ENCODE measurements around the gene USP21.

- TF ChIP-seq PTBP1 (IDR thresholded peaks at IDR 0.05; ENCODE audit: low read depth, low read length) = no peak
- TF ChIP-seq ZKSCAN1 (IDR thresholded peaks at IDR 0.05; ENCODE audit: low read depth, low read length) = no peak
- no peak for TF ChIP-seq RCOR1 (IDR thresholded peaks at IDR 0.05; ENCODE audit: borderline replicate concordance in 1 of 2, low read depth in 2 of 2, low read length in 2 of 2)
Measured at GRCh38 chr1:161197560-161198193, 38.4 kb downstream of the USP21 start.
